Measurements from ENCODE around the gene MAP3K2.
"Not testable (repeated sequence)": the region's sequence is repeated elsewhere in the genome, so short reads cannot be mapped to it uniquely, and the experiment has no call there.

DNA sequence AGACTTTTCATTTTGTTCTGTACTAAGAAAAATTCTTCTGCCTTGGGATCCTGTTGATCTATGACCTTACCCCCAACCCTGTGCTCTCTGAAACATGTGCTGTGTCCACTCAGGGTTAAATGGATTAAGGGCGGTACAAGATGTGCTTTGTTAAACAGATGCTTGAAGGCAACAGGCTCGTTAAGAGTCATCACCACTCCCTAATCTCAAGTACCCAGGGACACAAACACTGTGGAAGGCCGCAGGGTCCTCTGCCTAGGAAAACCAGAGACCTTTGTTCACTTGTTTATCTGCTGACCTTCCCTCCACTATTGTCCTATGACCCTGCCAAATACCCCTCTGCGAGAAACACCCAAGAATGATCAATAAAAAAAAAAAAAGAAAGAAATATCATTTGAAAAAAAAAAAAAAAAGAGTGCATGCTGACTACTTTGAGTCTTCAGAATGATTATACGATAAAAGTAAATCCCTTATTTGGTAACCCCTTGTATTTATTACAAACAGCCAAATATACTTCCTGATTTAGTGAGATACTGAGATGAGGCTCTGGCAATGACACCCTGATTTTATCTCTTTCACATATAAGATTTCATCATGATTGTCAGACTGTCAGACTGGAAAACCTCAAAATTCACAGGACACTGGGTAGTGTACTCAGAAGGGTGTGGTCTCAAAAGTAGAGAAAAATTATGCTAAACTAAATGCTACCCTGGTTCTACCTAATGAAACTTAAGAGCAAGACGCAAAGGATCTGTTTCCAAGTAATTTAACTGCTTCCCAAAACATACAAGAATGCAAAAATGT lies 33.7 kb downstream of the MAP3K2 start:
- TF ChIP-seq POLR2A (IDR thresholded peaks at IDR 0.05), result not testable (repeated sequence)
- TF ChIP-seq, protein P1, sequence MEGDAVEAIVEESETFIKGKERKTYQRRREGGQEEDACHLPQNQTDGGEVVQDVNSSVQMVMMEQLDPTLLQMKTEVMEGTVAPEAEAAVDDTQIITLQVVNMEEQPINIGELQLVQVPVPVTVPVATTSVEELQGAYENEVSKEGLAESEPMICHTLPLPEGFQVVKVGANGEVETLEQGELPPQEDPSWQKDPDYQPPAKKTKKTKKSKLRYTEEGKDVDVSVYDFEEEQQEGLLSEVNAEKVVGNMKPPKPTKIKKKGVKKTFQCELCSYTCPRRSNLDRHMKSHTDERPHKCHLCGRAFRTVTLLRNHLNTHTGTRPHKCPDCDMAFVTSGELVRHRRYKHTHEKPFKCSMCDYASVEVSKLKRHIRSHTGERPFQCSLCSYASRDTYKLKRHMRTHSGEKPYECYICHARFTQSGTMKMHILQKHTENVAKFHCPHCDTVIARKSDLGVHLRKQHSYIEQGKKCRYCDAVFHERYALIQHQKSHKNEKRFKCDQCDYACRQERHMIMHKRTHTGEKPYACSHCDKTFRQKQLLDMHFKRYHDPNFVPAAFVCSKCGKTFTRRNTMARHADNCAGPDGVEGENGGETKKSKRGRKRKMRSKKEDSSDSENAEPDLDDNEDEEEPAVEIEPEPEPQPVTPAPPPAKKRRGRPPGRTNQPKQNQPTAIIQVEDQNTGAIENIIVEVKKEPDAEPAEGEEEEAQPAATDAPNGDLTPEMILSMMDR (IDR thresholded peaks at IDR 0.05), result not testable (repeated sequence)
